GM18498 (cell line): ENCODE measurements around the gene MCTS1.
"Not testable (repeated sequence)": the region's sequence is repeated elsewhere in the genome, so short reads cannot be mapped to it uniquely, and the experiment has no call there.

Experiments
- ATAC-seq: cut with Tn5 transposase; IDR thresholded peaks from one replicate; pipeline ENCODE4 v1.9.1; 2021; ENCODE audit warnings: mild to moderate bottlenecking, moderate library complexity; ENCODE audit not compliant: unreplicated experiment

Gene MCTS1

GRCh38 chrX:120625371-120625770, 21.5 kb downstream of the MCTS1 start:
- ATAC-seq: no peak

GRCh38 chrX:120629667-120630537, 26.0 kb downstream of the MCTS1 start, which contains the start of gene C1GALT1C1:
Gene C1GALT1C1, minus strand, starts transcription at chrX:120630054. Its CDS starts 2,888 bp downstream, at chrX:120627166.
- peak; percentile 97 for ATAC-seq

GRCh38 chrX:120638619-120639018, 34.7 kb downstream of the MCTS1 start:
- ATAC-seq: no peak

DNA sequence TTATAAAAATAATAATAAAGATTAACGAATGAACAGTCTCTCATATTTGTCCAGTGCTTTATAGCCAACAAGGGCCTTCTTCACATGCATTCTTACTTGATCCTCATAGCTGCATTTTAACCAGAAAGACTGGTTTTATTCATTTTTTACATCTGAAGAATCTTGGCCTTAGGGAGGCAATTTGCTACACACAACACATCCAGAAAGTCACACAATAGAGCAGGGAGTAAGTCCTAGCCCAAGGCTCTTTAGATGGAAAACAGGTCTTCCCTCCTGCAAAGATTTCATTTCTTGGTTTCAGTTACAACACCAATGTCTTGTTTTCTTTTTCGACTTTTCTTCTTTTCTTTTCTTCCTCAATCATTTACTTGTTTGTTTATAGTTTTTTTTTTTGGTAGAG, 39.0 kb downstream of the MCTS1 start:
- ATAC-seq: no peak

DNA sequence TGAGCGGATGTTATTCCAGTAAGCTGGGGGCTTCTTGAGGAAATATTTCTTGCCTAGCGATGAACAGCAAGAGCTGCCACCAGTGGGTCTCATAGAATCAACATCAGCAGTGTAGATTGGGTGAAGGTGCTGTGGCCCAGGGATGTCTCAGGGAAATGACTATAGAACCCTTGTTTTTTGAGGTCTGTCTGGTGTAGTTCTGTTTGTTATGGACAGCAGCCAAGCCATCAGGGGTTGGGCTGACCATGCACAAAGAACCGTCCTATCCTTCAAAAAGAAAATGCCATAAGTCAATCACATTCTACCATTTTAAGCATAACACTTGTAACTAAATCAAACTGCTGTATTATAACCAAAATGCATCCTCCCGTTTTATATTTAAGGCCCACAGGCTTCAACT, 43.2 kb downstream of the MCTS1 start:
- ATAC-seq: no peak

DNA sequence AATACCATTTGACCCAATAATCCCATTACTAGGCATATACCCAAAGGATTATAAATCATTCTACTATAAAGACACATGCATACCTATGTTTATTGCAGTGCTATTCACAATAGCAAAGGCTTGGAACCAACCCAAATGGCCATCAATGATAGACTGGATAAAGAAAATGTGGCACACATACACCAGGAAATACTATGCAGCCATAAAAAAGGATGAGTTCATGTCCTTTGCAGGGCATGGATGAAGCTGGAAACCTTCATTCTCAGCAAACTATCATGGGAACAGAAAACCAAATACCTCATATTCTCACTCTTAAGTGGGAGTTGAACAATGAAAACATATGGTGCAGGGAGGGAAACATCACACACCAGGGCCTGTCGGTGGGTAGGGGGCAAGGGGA, 48.4 kb downstream of the MCTS1 start:
- not testable (repeated sequence) for ATAC-seq

DNA sequence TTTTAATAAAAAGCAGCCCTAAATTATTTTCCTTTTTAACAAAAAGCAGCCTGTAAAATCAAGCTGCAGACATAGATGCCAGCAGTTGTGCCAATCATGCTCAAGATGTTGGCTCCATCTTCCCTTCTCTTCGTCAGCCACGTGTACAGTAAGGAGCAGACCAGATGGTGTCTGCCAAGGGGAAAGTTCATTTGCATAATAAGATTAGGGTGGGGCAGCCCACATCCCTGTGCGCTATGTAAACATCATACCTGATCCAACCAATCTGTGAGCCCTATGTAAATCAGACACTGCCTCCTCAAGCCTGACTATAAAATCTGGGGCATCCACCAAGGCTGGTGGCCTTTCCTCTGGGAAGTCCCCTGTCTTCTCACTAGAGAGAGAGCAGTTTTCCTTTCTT, 49.1 kb downstream of the MCTS1 start:
- ATAC-seq: no peak

DNA sequence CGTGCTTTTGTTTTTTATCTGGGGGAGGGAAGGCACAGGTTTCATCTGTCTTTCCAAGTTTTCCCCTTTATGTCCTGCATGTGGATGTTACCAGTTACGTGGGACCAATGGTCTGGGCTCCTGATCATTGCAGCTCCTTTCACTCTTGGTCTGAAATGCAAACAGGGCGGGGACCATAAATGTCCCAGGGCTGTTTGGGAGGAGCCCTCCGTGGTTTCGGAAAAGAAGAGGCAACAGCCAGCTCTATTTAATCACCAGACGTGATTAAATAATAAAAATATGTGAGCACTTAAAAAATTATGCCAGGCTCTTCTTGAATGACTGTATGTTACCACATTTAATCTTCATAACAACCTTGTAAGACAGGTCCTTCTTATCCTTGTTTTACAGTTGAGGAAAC, 56.7 kb downstream of the MCTS1 start:
- no peak for ATAC-seq
